SK-N-DZ (cell line): ENCODE data around the gene NEU4.
A peak's percentile ranks its signal among the peaks of the same experiment; 100 is the strongest.

Experiments used
- DNase-seq: peaks from one replicate; pipeline ENCODE4 v3.0.0-alpha.2; 2015; ENCODE audit warnings: low spot score

The NEU4 gene

DNA sequence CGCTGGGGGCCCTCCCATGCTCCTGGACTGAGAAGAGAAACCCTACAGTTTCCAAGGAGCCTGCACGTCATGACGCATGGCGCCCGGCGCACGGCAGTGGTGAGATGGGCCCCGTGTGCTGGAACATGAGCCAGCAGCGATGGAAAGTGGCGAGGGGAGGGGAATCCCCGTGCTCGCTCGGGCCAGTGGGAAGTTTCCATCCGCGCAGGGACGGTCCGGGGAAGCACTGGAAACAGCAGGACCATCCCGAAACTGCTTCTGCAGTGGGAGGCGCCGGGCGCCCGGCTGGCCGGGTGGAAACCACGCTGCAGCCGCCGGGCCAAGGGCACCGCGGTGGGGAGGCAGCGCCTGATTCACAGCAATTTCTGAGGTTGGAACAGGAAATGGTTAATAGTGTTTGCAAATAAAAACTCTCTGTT is 54.6 kb downstream of the NEU4 start:
- peak; percentile 71 for DNase-seq

DNA sequence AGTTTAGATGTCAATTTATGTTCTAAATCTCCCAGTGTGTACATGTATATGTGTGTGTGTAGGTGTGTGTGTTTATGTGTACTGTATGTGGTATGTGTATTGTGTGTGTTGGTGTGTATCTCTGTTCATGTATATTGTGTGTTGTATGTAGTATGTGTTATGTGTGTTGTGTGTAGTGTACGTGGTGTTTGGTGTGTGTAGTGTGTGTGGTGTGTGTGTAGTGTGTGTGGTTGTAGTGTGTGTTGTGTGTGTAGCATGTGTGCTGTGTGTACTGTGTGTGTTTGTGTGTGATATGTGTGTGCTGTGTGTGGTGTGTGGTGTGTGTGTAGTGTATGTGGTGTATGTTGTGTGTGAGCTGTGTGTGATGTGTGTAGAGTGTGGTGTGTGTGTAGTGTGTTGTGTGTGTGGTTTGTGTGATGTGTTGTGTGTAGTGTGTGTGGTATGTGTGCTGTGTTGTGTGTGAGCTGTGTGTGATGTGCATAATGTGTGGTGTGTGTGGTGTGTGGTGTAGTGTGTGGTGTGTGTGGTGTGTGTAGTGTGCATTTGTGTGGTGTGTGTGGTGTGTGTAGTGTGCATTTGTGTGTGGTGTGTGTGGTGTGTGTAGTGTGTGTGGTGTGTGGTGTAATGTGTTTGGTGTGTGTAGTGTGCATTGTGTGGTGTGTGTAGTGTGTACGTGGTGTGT is 55.3 kb downstream of the NEU4 start:
- DNase-seq: no peak

DNA sequence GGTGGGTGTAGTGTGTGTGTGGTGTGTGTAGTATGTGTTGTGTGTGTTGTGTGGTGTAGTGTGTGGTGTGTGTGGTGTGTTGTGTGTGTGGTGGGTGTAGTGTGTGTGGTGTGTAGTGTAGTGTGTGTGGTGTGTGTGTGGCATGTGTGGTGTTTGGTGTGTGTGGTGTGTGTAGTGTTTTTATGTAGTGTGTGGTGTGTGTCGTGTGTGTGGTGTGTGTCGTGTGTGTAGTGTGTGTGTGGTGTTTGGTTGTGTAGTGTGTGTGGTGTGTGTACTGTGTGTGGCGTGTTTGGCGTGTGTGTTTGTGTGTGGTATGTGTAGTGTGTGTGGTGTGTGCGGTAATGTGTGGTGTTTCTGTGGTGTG is 55.8 kb downstream of the NEU4 start:
- no peak for DNase-seq

DNA sequence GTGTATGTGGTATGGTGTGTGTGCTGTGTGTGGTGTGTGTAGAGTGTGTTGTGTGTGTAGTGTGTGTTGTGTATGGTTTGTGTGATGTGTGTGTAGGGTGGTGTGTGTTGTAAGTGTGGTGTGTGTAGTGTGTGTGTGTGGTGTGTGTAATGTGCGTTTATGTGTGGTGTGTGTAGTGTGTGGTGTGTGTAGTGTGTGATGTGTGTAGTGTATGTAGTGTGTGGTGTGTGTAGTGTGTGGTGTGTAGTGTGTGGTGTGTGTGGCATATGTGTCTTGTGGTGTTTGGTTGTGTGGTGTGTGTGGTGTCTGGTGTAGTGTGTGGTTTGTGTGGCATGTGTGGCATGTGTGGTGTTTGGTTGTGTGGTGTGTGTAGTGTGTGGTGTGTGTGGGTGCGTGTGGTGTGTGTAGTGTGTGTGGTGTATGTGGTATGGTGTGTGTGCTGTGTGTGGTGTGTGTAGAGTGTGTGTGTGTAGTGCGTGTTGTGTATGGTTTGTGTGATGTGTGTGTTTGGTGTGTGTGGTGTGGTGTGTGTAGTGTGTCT is 56.5 kb downstream of the NEU4 start:
- DNase-seq: peak; percentile 37

DNA sequence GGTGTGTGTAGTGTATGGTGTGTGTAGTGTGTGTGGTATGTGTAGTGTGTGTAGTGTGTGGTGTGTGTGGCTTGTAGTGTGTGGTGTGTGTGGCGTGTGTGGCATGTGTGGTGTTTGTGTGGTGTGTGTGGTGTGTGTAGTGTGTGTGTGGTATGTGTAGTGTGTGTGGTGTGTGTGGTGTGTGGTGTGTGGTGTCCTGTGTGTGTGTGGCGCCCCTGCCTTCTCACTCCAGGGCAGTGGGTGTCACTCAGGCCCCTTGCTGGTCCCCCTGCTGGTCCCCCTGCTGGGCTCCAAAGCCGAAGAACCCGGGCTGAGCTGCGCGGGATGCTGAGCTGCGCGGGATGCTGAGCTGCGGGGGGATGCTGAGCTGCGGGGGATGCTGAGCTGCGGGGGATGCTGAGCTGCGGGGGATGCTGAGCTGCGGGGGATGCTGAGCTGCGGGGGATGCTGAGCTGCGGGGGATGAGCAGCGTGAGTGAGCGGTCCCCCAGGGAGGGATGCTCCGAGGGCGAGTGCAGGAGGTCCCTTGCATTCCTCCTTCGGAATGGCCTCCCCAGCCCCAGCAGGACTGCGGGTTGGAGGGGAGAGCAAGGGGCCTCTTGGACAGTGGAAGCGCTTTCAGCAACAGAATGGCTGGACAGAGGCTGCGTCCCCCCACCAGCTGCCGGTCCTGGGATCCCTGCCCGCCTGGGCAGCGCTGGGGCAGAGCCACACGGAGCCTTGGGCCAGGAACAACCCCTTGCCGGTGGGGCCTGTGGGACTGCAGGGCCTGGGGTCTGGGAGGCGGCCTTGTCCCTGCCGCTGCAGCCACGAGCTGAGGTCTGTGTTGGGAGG is 57.2 kb downstream of the NEU4 start:
- DNase-seq: peak; percentile 82
